NCI-H1436 treated with DMSO at 0.1 percent for 48 hours (cell line): ENCODE measurements around the gene HK1.
A peak's percentile ranks its signal among the peaks of the same experiment; 100 is the strongest.

Source experiments
- DNase-seq: peaks from one replicate; lab custom pipeline; 2025; lab: John Stamatoyannopoulos, UW

HK1 gene

GRCh38 chr10:69451209-69451783 is 173.0 kb downstream of the HK1 start, which contains the start of gene TSPAN15:
Gene TSPAN15 (plus strand): TSS chr10:69451465. CDS start chr10:69451595, 130 bp downstream.
- DNase-seq: peak; percentile 78
